HG03442 (cell line): ENCODE results near the gene PID1.
"Not testable (repeated sequence)": the region's sequence is repeated elsewhere in the genome, so short reads cannot be mapped to it uniquely, and the experiment has no call there.

Experiments
- ATAC-seq: cut with Tn5 transposase; IDR thresholded peaks from one replicate; pipeline ENCODE4 v1.9.1; 2021; ENCODE audit warnings: mild to moderate bottlenecking, moderate library complexity; ENCODE audit not compliant: unreplicated experiment

The PID1 gene

DNA sequence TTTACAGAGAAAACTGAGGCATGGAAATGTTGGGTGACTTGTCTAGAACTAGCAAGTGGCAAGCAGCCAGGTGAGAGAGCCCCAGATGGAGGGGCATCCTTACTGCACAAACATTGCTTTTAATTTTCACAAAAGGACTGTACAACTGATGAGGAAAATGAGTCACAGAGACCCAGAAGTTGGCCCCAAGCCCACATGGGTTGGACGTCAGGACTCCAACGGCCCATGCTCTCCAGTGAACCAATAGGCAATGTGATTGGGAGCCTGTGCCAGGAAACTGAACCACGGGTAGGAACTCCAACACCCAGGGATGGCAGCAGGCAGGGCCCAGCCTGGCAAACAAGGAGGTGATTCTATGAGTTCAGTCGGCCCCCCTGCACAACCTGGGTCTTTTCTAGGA is 50.8 kb downstream of the PID1 start:
- ATAC-seq: no peak

- no peak for ATAC-seq
Observed at GRCh38 chr2:229218329-229218921, 52.7 kb downstream of the PID1 start.

- ATAC-seq: no peak
Observed at GRCh38 chr2:229212241-229212640, 58.8 kb downstream of the PID1 start.

DNA sequence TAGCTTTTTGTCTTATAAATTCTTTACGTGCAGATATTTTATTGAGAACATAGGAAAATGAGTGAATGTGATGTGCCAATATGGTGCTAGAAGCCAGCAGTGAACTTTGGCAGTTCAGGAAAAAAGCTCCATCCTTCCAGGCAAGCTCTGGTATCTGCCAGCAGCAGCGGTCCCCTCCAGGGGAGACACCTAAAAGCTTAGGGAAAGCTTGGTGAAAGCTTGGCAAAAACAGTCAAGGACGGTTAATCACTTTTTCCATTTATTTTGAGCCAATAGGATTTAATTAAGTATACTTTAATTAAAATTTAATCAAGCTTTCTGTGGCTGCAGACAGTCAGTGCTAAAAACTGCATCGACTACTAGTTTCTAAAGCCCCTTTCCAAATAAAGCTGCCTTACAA is 60.4 kb downstream of the PID1 start:
- no peak for ATAC-seq

- no peak for ATAC-seq
Observed at GRCh38 chr2:229206548-229206947, 64.5 kb downstream of the PID1 start.

GRCh38 chr2:229205704-229206103 is 65.4 kb downstream of the PID1 start:
- ATAC-seq: no peak

DNA sequence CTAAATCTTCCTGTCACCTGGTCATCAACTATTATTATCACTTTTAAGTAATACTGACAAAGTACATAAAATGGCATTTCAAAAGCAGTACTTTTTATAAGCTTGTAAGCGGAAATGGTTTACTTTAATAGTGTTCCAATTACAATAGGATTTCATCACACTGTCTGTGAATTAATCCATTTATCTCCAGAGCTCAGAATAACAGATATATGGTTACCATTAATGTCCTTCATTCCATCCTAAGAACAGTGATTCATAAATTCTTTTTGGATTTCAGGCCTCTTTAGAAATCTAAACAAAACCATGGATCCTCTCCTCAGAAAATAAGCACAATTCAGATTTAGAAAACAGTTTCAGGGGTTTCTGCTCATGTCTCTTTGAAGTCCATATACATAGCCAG is 68.4 kb downstream of the PID1 start:
- ATAC-seq: no peak

DNA sequence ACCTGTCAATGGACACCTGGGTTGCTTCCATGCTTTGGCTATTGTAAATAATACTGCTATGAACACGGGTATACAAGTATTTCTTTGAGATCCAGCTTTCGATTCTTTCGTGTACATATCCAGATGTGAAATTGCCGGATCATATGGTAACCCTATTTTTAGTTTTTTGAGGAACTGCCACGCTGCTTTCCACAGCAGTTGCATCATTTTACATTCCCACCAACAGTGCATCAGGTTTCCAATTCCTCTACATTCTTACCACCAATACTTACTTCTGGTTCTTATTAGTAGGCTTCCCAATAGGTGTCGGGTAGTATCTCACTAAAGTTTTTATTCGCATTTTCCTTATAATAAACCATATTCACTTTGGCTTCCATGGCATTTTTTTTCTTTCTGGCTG is 69.6 kb downstream of the PID1 start:
- ATAC-seq: no peak

DNA sequence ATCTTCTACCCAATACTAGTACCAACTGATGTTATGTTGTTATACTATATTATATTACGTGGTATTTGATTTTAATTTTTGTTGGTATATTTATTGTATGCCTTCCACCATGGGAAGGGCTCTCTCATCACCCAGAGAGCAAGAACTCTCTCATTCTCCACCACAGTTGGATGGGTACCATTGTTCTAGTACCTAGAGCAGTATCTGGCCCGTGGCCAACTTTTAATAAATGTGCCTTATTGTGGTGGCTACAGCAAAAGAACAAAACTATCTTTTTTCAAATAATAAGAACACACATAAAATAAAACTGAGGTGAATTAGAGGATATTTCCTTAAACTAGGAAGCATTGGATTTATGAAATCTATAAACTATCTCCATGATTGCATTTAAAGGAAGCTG is 71.8 kb downstream of the PID1 start:
- ATAC-seq: no peak

DNA sequence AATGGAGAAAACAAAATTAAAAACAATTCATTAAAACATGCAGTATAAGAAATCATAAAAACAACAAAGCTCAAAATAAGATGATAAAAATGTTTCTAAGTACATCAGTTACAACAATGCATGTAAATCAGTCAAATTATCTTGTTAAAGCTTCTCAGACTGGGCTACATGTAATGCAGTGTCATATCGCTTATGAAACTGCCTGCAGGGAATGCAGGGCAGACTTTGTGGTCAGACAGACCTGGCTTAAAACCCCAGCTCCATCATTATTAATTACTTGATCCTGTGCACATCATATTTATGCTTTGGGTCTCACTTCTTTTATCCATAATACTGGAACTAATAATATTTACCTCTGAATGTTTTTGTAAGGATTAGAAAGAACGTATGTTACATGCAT is 74.6 kb downstream of the PID1 start:
- no peak for ATAC-seq

GRCh38 chr2:229195346-229195947 is 75.6 kb downstream of the PID1 start:
- no peak for ATAC-seq

- ATAC-seq: no peak
Observed at GRCh38 chr2:229193281-229193680, 77.8 kb downstream of the PID1 start.

GRCh38 chr2:229191413-229191812 is 79.7 kb downstream of the PID1 start:
- ATAC-seq: no peak

GRCh38 chr2:229187123-229187522 is 84.0 kb downstream of the PID1 start:
- not testable (repeated sequence) for ATAC-seq

DNA sequence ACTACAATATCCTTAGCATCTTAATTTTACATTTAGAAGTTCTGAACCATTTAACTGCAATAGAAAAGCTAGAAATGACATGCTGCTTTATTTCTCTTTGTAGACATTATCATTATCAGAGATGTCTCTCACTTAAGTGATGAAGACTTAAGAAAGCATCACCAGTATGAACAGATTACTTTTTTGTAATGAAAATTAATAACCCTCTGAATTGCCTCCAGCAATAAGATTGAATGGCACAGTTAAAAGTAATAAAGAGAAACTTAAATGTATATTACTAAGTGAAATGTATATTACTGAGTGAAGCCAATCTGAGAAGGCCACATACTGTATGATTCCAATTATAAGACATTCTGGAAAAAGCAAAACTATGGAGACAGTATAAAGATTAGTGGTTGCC is 89.4 kb downstream of the PID1 start:
- no peak for ATAC-seq

GRCh38 chr2:229180658-229181057 is 90.4 kb downstream of the PID1 start:
- ATAC-seq: no peak

GRCh38 chr2:229179628-229180027 is 91.5 kb downstream of the PID1 start:
- ATAC-seq: no peak

- ATAC-seq: no peak
Observed at GRCh38 chr2:229178706-229179105, 92.4 kb downstream of the PID1 start.

DNA sequence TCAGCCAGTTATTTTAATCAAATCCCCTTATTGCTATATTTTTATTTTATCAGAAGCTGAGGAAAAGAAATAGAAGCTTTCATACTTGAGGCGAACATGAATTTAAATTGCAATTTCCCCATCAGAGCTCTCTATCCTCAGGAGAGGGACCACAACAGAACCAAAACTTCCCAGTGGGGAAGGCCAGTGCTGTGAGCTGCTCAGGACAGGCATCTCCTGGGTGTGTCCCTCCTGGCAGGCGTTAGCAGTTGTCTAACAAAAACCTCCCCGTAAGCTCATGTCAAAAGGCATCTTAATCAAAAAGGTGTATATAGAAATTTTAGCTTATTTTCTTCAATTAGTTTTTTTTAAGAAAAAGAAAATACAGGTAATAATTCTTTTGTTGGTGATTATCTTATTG is 93.0 kb downstream of the PID1 start:
- no peak for ATAC-seq

DNA sequence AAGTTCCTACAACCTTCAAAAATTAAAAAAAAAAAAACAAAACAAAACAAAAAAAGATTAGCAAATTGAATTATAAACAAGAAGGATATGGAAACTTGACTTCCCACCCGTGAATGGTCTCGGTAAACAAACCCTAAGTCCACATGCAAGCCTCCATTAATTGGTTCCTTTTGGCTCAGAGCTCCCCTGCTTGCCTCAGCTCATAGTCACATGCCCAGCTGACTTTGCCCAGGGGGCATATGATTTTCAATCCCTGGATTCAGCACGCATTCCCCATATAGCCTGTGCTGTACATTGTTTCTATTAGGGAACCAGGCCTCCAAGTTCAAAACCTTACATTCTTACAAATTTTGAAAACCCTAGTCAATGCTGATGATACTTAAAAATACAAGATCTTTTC is 95.0 kb downstream of the PID1 start:
- ATAC-seq: no peak

DNA sequence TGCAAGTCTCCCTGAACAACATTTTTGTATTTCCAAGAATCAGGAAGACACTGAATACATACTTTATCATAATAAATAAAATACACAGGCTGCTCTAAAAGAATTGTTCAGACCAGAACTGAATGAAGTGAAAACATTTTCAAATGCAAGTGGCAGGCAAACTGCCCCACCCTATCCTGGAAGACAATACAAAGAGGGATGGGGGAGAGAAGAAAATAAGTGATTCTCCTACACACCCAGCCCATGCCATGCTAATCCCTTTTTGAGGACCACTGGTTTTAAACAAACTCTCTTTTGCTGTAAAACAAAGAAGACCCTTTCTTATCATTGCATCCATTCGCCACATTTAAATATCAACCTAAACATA is 95.6 kb downstream of the PID1 start:
- ATAC-seq: no peak

DNA sequence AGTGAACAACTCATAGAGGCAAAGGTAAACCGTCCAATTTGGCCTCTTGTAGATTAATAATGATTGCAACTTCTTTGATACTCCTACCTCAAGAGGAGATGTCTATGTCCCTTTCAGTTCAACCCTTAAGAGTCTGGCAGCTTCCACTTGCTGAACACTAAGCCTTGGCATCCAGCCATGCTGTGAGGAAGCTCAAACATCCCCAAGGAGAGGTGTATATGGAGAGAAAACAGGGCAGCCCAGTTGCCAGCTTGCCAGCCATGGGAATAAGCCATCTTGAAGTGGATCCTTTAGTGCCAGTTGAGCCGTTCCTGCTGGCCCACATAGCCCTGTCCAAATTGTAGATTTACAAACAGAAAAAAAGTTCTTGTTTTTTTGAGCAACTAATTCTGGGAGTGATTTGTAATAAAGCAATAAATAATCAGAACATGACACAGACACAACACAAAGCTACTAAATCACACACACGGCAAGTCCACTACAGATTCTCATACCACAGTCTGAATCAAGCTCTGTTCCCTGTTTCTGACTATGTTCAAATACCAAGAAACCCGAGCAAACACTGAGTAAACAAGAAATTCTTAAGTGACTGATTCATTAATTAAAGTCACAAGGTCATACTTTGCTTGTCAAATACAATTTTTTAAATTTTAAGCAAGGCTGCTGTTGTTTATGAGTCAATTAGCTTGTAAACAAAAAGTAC is 96.1 kb downstream of the PID1 start:
- no peak for ATAC-seq
